Middle frontal gyrus (tissue), 1 donor: ENCODE data around the gene IFNAR1.
"Not testable (repeated sequence)": the region's sequence is repeated elsewhere in the genome, so short reads cannot be mapped to it uniquely, and the experiment has no call there.

Source experiments
- DNase-seq: peaks from one replicate; pipeline ENCODE4 v3.0.0-alpha.2; 2015; ENCODE audit warnings: low spot score; ENCODE audit errors: extremely low spot score

IFNAR1 gene

GRCh38 chr21:33375101-33375644 lies 50.4 kb downstream of the IFNAR1 start:
- DNase-seq, result no peak

GRCh38 chr21:33377221-33377920 lies 52.6 kb downstream of the IFNAR1 start:
- no peak for DNase-seq

GRCh38 chr21:33378081-33378480 lies 53.3 kb downstream of the IFNAR1 start:
- no peak for DNase-seq

- DNase-seq, result not testable (repeated sequence)
Observed at GRCh38 chr21:33379934-33380333, 55.2 kb downstream of the IFNAR1 start.

GRCh38 chr21:33380483-33380998 lies 55.8 kb downstream of the IFNAR1 start:
- peak; percentile 72 for DNase-seq

GRCh38 chr21:33381381-33381780 lies 56.6 kb downstream of the IFNAR1 start:
- DNase-seq, result not testable (repeated sequence)

- no peak for DNase-seq
Observed at GRCh38 chr21:33383056-33383888, 58.5 kb downstream of the IFNAR1 start.

- DNase-seq, result no peak
Observed at GRCh38 chr21:33384841-33385331, 60.1 kb downstream of the IFNAR1 start.

GRCh38 chr21:33386222-33386784 lies 61.5 kb downstream of the IFNAR1 start:
- DNase-seq, result no peak

- DNase-seq, result no peak
Observed at GRCh38 chr21:33387294-33387693, 62.5 kb downstream of the IFNAR1 start.

- no peak for DNase-seq
Observed at GRCh38 chr21:33388188-33388587, 63.4 kb downstream of the IFNAR1 start.

GRCh38 chr21:33390479-33390878 lies 65.7 kb downstream of the IFNAR1 start:
- DNase-seq, result no peak

GRCh38 chr21:33391656-33392055 lies 66.9 kb downstream of the IFNAR1 start:
- no peak for DNase-seq

- no peak for DNase-seq
Observed at GRCh38 chr21:33392284-33392985, 67.7 kb downstream of the IFNAR1 start.

- no peak for DNase-seq
Observed at GRCh38 chr21:33393348-33393747, 68.6 kb downstream of the IFNAR1 start.

- DNase-seq, result no peak
Observed at GRCh38 chr21:33394260-33394659, 69.5 kb downstream of the IFNAR1 start.

- no peak for DNase-seq
Observed at GRCh38 chr21:33395891-33396331, 71.1 kb downstream of the IFNAR1 start.

- DNase-seq, result no peak
Observed at GRCh38 chr21:33396436-33396835, 71.7 kb downstream of the IFNAR1 start.

GRCh38 chr21:33396951-33397350 lies 72.2 kb downstream of the IFNAR1 start:
- no peak for DNase-seq

GRCh38 chr21:33397717-33398116 lies 72.9 kb downstream of the IFNAR1 start:
- no peak for DNase-seq

- no peak for DNase-seq
Observed at GRCh38 chr21:33398361-33398760, 73.6 kb downstream of the IFNAR1 start.
